PFSK-1 (cell line): ENCODE measurements around the gene ADD2.

Source experiments
- POLR2AphosphoS5 ChIP-seq: IDR thresholded peaks from 2 replicates; pipeline ENCODE4 v1.6.1; 2012; ENCODE audit warnings: low read depth, mild to moderate bottlenecking, control low read depth, low read length, moderate library complexity
- REST ChIP-seq, 2 experiments: IDR thresholded peaks; 2 replicates each; pipeline versions ENCODE4 v1.6.1 to v1.8.0; 2011 to 2012; ENCODE audit warnings: low read depth in 2 of 2, low read length in 2 of 2, control low read depth in 1 of 2, inconsistent platforms in 1 of 2, mild to moderate bottlenecking in 1 of 2, moderate library complexity in 1 of 2; ENCODE audit not compliant: insufficient read depth in 1 of 2
- SIN3A ChIP-seq: IDR thresholded peaks from 2 replicates; pipeline ENCODE4 v1.6.1; 2012; ENCODE audit warnings: mild to moderate bottlenecking, low read length, moderate library complexity, borderline replicate concordance; ENCODE audit not compliant: insufficient read depth
- TAF1 ChIP-seq: IDR thresholded peaks from 2 replicates; pipeline ENCODE4 v1.6.1; 2012; ENCODE audit warnings: low read length, control low read depth, borderline replicate concordance; ENCODE audit not compliant: insufficient read depth

DNA sequence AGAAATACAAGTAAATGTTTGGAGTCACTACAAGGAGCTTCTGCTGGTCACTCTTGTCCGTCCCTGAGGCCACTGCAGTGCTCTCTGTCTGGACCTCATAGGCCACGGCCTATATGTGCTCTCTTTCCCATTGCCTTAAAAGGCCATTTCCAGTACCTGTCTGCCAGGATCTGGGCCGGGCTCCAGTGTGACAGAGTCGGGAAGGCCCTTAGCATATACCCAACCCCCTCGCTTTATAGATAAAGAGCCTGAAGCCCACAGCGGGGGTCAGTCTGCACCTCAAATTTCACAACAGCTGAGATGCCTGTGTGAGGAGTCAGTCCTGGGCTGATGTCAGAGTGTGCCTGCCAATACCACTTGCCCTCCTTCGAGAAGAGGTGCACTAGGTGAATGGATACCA, 39.9 kb downstream of the ADD2 start:
- no peak for TF ChIP-seq SIN3A
- TF ChIP-seq POLR2AphosphoS5: no peak
- TF ChIP-seq REST (IDR thresholded peaks at IDR 0.05; ENCODE audit: insufficient read depth in 1 of 2, low read depth in 2 of 2, low read length in 2 of 2): no peak
- no peak for TF ChIP-seq TAF1
